ENCODE data around the gene DOK1. TPM values are rescaled to one million over a fixed set of nuclear protein-coding genes. Genes with fewer than 3 reads are reported as not detected.

Gene DOK1
- polyA plus RNA-seq, 12 donors, result 4.7 to 28.7 (median 6.0) TPM; not detected in 1

GRCh38 chr2:74596584-74596983 lies 42.1 kb downstream of the DOK1 start:
- no peak for DNase-seq

GRCh38 chr2:74597410-74597809 lies 42.9 kb downstream of the DOK1 start:
- DNase-seq, result no peak

- no peak for DNase-seq
Measured at GRCh38 chr2:74599676-74600075, 45.2 kb downstream of the DOK1 start.

GRCh38 chr2:74602586-74603281 lies 48.2 kb downstream of the DOK1 start:
- DNase-seq, result no peak

GRCh38 chr2:74603282-74604000 lies 48.9 kb downstream of the DOK1 start:
- no peak for DNase-seq

- DNase-seq, result no peak
Measured at GRCh38 chr2:74606927-74607326, 52.4 kb downstream of the DOK1 start.

Other genes with a start within 250 kb of the DOK1 start
- gene SLC4A5, start 211.3 kb upstream of the DOK1 start, polyA plus RNA-seq (ENCODE audit: insufficient read length in 12 of 12), result 10 to 100 TPM in 1 of 12 donors, 1 to 10 TPM in 10, not detected in 1; 1.4 to 12.3 (median 2.4) TPM
- gene DCTN1, start 174.4 kb upstream of the DOK1 start, polyA plus RNA-seq (ENCODE audit: insufficient read length in 12 of 12), result 100 to 1,000 TPM in 4 of 12 donors, 10 to 100 TPM in 7, not detected in 1; 81.5 to 146 (median 93.2) TPM
- gene C2orf81, start 133.1 kb upstream of the DOK1 start, polyA plus RNA-seq (ENCODE audit: insufficient read length in 12 of 12), result 1 to 10 TPM in 10 of 12 donors, not detected in 2; 1.6 to 3.8 (median 2.0) TPM
- gene WDR54, start 133.0 kb upstream of the DOK1 start, polyA plus RNA-seq (ENCODE audit: insufficient read length in 12 of 12), result 10 to 100 TPM in 6 of 12 donors, 1 to 10 TPM in 5, not detected in 1; 7.6 to 19.8 (median 10.0) TPM
- 10 to 100 TPM in 11 of 12 donors, not detected in 1; 32.5 to 58.4 (median 47.7) TPM for gene RTKN, start 112.8 kb upstream of the DOK1 start, polyA plus RNA-seq (ENCODE audit: insufficient read length in 12 of 12)
- 10 to 100 TPM in 11 of 12 donors, not detected in 1; 12.8 to 42.3 (median 16.1) TPM for gene INO80B, start 99.6 kb upstream of the DOK1 start, polyA plus RNA-seq (ENCODE audit: insufficient read length in 12 of 12)
- gene WBP1, start 96.3 kb upstream of the DOK1 start, polyA plus RNA-seq (ENCODE audit: insufficient read length in 12 of 12), result 10 to 100 TPM in 11 of 12 donors, not detected in 1; 41.4 to 76.6 (median 52.2) TPM
- gene MOGS, start 89.3 kb upstream of the DOK1 start, polyA plus RNA-seq (ENCODE audit: insufficient read length in 12 of 12), result 10 to 100 TPM in 11 of 12 donors, not detected in 1; 25.7 to 85.9 (median 32.7) TPM
- 10 to 100 TPM in 11 of 12 donors, not detected in 1; 40.9 to 97.0 (median 56.2) TPM for gene MRPL53, start 82.0 kb upstream of the DOK1 start, polyA plus RNA-seq (ENCODE audit: insufficient read length in 12 of 12)
- 10 to 100 TPM in 4 of 12 donors, 1 to 10 TPM in 7, not detected in 1; 5.4 to 14.4 (median 8.5) TPM for gene CCDC142, start 71.7 kb upstream of the DOK1 start, polyA plus RNA-seq (ENCODE audit: insufficient read length in 12 of 12)
- 10 to 100 TPM in 11 of 12 donors, not detected in 1; 15.3 to 36.6 (median 19.2) TPM for gene TTC31, start 71.6 kb upstream of the DOK1 start, polyA plus RNA-seq (ENCODE audit: insufficient read length in 12 of 12)
- 1 to 10 TPM in 2 of 12 donors, under 1 TPM in 7, not detected in 3; 0.27 to 1.5 (median 0.78) TPM for gene LBX2, start 55.1 kb upstream of the DOK1 start, polyA plus RNA-seq (ENCODE audit: insufficient read length in 12 of 12)
- 10 to 100 TPM in 10 of 12 donors, not detected in 2; 10.4 to 19.6 (median 13.0) TPM for gene PCGF1, start 47.0 kb upstream of the DOK1 start, polyA plus RNA-seq (ENCODE audit: insufficient read length in 12 of 12)
- gene TLX2, start 40.3 kb upstream of the DOK1 start, polyA plus RNA-seq (ENCODE audit: insufficient read length in 12 of 12), result under 1 TPM in 2 of 12 donors, not detected in 10; 0.08 to 0.43 TPM
- 10 to 100 TPM in 1 of 12 donors, 1 to 10 TPM in 3, under 1 TPM in 3, not detected in 5; 0.08 to 15.4 (median 1.0) TPM for gene DQX1, start 28.5 kb upstream of the DOK1 start, polyA plus RNA-seq (ENCODE audit: insufficient read length in 12 of 12)
- gene AUP1, start 25.0 kb upstream of the DOK1 start, polyA plus RNA-seq (ENCODE audit: insufficient read length in 12 of 12), result 10 to 100 TPM in 11 of 12 donors, not detected in 1; 53.8 to 89.9 (median 64.6) TPM
- 10 to 100 TPM in 11 of 12 donors, not detected in 1; 20.1 to 30.4 (median 27.9) TPM for gene HTRA2, start 24.8 kb upstream of the DOK1 start, polyA plus RNA-seq (ENCODE audit: insufficient read length in 12 of 12)
- 1 to 10 TPM in 10 of 12 donors, not detected in 2; 6.5 to 9.6 (median 7.5) TPM for gene LOXL3, start 778 bp upstream of the DOK1 start, polyA plus RNA-seq (ENCODE audit: insufficient read length in 12 of 12)
- 1 to 10 TPM in 1 of 12 donors, under 1 TPM in 5, not detected in 6; 0.08 to 1.4 (median 0.27) TPM for gene M1AP, start 93.6 kb downstream of the DOK1 start, polyA plus RNA-seq (ENCODE audit: insufficient read length in 12 of 12)
- gene SEMA4F, start 99.5 kb downstream of the DOK1 start, polyA plus RNA-seq (ENCODE audit: insufficient read length in 12 of 12), result 1 to 10 TPM in 10 of 12 donors, not detected in 2; 2.3 to 5.0 (median 3.7) TPM